Measurements from ENCODE around the gene AADACL4. TPM values are rescaled to one million over a fixed set of nuclear protein-coding genes. Genes with fewer than 3 reads are reported as not detected.

The AADACL4 gene
- total and polyA plus RNA-seq, 9 of the 15 experiments (the other 6 are each of a cell fraction or from before 2014, with no cell fraction given): not detected

DNA sequence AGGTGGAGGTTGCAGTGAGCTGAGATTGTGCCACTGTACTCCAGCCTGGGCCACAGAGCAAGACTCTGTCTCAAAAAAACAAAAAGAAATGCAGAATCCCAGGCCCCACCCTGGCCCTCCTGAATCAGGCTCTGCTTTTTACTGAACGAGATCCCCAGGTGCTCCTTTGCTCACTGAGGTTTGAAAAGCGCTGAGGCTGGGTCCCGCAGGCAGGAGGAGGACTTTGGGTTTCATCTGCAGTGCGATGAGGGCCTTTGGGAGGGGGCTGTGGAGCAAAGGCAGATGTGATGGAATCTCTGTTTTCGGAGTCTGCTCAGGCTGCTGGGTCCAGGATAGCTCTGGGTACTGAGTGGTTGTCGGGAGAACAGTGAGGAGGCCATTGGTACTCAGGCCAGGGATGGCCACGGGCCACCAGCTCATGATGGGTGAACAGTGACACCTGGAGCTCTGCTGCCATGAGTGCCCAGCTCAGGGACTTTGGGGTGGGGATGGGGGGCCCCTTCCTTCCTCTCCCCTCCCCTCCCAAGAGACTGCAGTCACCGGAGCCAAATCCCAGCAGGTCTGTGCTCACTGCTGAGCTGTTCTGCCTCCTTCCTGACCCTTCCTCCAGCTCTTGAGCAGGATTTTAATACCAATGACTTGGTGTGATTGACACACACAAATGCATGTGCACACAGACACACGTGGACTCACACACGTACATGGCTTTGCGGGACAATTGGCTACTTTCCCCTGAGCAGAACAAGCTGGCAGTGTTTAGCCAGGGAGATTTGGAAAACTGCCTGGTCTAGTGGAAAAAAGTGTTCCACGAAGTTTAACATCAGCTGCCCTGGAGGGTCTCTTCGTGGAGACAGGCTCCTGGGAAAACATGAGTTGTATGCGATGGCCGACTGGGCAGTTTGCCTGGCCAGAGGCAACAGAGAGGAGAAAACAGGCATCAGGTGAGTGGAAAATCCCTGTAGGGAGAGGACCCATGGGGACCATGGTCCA, 22.2 kb upstream of the AADACL4 start:
- BruUV-seq (replicated peaks): no TSS peak
- Histone ChIP-seq H2AFZ (ENCODE audit: low read depth, low read length) (no peak overlapping the region), H3K4me1 (replicated peaks in 1 of 2; ENCODE audit: control insufficient read depth in 2 of 2, insufficient read depth in 2 of 2, low read length in 2 of 2) (peaks cover 15 to 33% of the 10 kb centered on the region in 2 experiments), H3K4me3 (no peak overlapping the region), H3K9ac (ENCODE audit: insufficient read depth in 1 of 2, low read depth in 2 of 2, low read length in 2 of 2) (peak overlapping the region in 1 of 2 experiments; percentile 41; a peak in 2 of 4 replicates), H3K27ac (ENCODE audit: extremely low read depth, low read depth, low read length) (no peak overlapping the region), H3K4me2 (ENCODE audit: insufficient read depth, low read length) (no peak overlapping the region), H3K9me1 (ENCODE audit: control insufficient read depth, insufficient read depth, low read length) (no peaks in the 10 kb centered on the region), H3K36me3 (ENCODE audit: control insufficient read depth, insufficient read depth, low read length) (no peaks in the 10 kb centered on the region), H3K27me3 (ENCODE audit: control insufficient read depth in 2 of 2, insufficient read depth in 2 of 2, low read length in 2 of 2) (no peaks in the 10 kb centered on the region), H4K20me1 (replicated peaks; ENCODE audit: control insufficient read depth, insufficient read depth, low read length) (no peaks in the 10 kb centered on the region), H3K79me2 (ENCODE audit: control insufficient read depth, insufficient read depth, low read length) (peaks cover 39% of the 10 kb centered on the region), H3K9me3 (replicated peaks; ENCODE audit: control insufficient read depth, insufficient read depth, low read depth, low read length) (0 out of 2 replicates have a peak, but pooled peaks cover 2% of the 10 kb centered on the region)
- WGBS (ENCODE audit: insufficient coverage, low coverage, missing lambda C conversion rate): 77% methylated on average over 15 of the region's 15 CpGs
- CTCF ChIA-PET (ENCODE audit: low intra/inter-chr PET ratio): interaction anchor here (3.4 kb wide), 1 partner anchor 214 kb away, joined by 30 read pairs; no protein-coding TSS in a partner anchor
- FAIRE-seq: no peak
- no peak for ATAC-seq
- POLR2A ChIA-PET: interaction anchor here (1.1 to 1.6 kb wide), 4 partner anchors 8 to 20 kb away, joined by 3 to 5 read pairs (median 4); no protein-coding TSS in a partner anchor
- TF ChIP-seq NCOA6 (IDR thresholded peaks at IDR 0.05): no peak
- TF ChIP-seq RBFOX2 (IDR thresholded peaks at IDR 0.05; ENCODE audit: low read depth, low read length): 0 out of 2 replicates have a peak, but pooled peaks have one; percentile 10
- no peak for TF ChIP-seq EWSR1 (IDR thresholded peaks at IDR 0.05; ENCODE audit: borderline replicate concordance, low read depth, partially characterized antibody)
- TF ChIP-seq, protein P1, sequence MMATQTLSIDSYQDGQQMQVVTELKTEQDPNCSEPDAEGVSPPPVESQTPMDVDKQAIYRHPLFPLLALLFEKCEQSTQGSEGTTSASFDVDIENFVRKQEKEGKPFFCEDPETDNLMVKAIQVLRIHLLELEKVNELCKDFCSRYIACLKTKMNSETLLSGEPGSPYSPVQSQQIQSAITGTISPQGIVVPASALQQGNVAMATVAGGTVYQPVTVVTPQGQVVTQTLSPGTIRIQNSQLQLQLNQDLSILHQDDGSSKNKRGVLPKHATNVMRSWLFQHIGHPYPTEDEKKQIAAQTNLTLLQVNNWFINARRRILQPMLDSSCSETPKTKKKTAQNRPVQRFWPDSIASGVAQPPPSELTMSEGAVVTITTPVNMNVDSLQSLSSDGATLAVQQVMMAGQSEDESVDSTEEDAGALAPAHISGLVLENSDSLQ (IDR thresholded peaks at IDR 0.05): peak; percentile 39
- peak; percentile 22 for TF ChIP-seq KDM5B (IDR thresholded peaks at IDR 0.05; ENCODE audit: insufficient replicate concordance, low read depth, low read length)
- in situ Hi-C loops (cut with MboI): loop anchor here (25.0 kb wide), 1 partner anchor 309 kb away; no protein-coding TSS in a partner anchor
- no peak for DNase-seq (ENCODE audit: extremely low read depth in 1 of 4, low spot score in 3 of 4)
- intact Hi-C loops (cut with micrococcal nuclease): no loop called here

Measured in K562 (cell line).